GM12801 (cell line): ENCODE measurements around the gene DCDC1.

Experiments used
- CTCF ChIP-seq: IDR thresholded peaks from one replicate; pipeline ENCODE4 v1.5.1; 2011; ENCODE audit warnings: control low read depth; ENCODE audit not compliant: insufficient read length; ENCODE audit errors: extremely low read depth

The DCDC1 gene

DNA sequence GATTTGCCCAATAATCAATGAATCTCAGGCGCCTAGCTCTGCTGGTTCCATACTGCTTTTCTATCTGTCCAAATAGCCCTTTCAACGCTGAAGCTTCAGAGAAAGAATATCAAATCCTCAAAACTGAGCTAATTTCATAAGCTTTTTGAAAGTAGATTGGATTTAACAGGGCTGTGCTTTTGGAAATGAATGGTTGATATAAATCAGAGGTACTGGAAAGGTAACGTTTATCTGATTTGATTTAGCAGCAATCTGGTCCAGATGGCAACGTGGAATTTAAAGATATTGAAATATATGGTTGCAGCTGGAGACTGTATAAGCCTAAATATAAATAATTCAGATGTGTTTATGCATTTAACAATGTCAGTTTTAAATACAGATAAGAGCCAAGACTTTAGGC, 553.9 kb downstream of the DCDC1 start:
- no peak for TF ChIP-seq CTCF

DNA sequence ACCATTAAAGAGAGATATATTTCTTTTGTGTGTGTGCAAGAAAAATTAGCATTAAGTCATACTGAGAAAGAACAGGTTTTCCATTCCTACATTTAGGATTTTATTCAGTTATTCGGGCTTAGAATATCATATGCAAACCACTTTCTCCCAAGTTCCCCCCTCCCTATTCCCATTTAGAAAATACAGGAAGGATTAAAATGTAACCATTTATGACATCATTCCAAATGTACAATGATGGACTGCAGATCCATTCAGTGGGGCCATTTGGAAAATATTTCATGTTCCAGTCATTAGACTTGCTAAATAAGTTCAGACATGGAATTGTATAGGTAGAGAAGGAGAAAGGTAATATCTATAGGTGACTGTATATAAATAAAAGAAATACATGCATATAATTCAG, 554.8 kb downstream of the DCDC1 start:
- no peak for TF ChIP-seq CTCF
